ENCODE data around the gene GGT1. TPM values are rescaled to one million over a fixed set of nuclear protein-coding genes. Genes with fewer than 3 reads are reported as not detected.

GGT1 gene
- total RNA-seq, 1 experiment from 2014 or later: 0.63 TPM

DNA sequence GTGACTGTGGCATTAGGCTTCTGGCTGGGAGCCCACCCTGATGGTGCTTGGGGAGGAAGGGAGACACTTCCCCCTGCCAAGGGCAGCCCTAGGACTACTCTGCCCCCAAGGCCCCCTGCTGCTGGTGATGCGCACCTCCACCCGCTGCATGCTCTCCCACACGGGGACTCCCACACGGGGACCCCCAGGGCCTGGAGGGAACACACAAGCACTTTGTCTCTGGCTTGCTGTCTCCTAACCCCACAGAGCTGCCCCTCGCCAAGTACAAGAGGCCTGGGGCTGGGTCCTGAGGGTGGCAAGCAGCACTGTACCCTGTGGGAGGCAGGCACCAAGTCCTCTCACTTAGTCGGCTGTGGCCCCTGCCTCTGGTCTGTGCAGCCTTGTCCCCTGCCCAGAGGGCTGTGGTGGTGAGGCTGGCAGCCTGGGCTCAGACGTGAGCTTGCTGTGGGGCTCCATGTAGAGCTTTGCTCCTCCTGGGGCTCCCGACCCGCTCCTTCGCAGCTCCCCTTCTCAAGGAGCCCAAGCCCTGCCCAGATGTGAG, 18.1 kb upstream of the GGT1 start:
- CTCF ChIA-PET: interaction anchor here (0.7 kb wide), 1 partner anchor 16 kb away, joined by 3 read pairs; no protein-coding TSS in a partner anchor
- intact Hi-C loops (cut with micrococcal nuclease): no loop called here
- H3K27ac Mint-ChIP-seq (ENCODE audit: low read depth, unreplicated experiment): no peak overlapping the region
- TF ChIP-seq, protein P1, sequence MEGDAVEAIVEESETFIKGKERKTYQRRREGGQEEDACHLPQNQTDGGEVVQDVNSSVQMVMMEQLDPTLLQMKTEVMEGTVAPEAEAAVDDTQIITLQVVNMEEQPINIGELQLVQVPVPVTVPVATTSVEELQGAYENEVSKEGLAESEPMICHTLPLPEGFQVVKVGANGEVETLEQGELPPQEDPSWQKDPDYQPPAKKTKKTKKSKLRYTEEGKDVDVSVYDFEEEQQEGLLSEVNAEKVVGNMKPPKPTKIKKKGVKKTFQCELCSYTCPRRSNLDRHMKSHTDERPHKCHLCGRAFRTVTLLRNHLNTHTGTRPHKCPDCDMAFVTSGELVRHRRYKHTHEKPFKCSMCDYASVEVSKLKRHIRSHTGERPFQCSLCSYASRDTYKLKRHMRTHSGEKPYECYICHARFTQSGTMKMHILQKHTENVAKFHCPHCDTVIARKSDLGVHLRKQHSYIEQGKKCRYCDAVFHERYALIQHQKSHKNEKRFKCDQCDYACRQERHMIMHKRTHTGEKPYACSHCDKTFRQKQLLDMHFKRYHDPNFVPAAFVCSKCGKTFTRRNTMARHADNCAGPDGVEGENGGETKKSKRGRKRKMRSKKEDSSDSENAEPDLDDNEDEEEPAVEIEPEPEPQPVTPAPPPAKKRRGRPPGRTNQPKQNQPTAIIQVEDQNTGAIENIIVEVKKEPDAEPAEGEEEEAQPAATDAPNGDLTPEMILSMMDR (IDR thresholded peaks at IDR 0.05; ENCODE audit: unreplicated experiment): no peak
- POLR2A ChIA-PET: no interaction called here
- peaks cover 8% of the 10 kb centered on the region for H3K4me1 Mint-ChIP-seq (ENCODE audit: insufficient read depth, unreplicated experiment)
- no peak overlapping the region for H3K4me3 Mint-ChIP-seq (ENCODE audit: unreplicated experiment)
- no peaks in the 10 kb centered on the region for H3K36me3 Mint-ChIP-seq (ENCODE audit: insufficient read depth, unreplicated experiment)
- no peaks in the 10 kb centered on the region for H3K27me3 Mint-ChIP-seq (ENCODE audit: insufficient read depth, unreplicated experiment)
- no peaks in the 10 kb centered on the region for H3K9me3 Mint-ChIP-seq (ENCODE audit: unreplicated experiment)
- DNase-seq (ENCODE audit: unreplicated experiment): no peak
- no TSS peak for BruUV-seq (replicated peaks)

DNA sequence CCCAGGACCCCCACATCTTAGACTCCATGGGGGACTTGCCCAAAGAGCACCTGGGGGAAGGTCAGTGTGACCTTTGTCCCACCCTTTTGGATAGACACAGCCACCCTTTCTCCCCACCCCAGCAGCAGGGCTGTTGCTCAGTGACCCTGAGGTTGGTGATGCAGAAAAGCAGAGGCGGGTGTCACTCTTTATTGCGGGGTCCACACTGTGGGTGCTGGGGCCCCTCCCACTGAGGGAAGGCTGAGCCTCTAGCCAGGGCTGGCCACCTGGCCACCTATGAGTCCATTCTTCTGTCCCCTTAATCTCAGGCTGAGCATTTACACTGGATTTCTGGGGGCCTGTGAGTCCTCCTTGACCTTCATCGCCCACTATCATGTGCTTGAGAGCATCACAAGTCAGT, 17.5 kb upstream of the GGT1 start:
- H3K36me3 Mint-ChIP-seq (ENCODE audit: insufficient read depth, unreplicated experiment): no peaks in the 10 kb centered on the region
- H3K27ac Mint-ChIP-seq (ENCODE audit: low read depth, unreplicated experiment): no peak overlapping the region
- no peak for DNase-seq (ENCODE audit: unreplicated experiment)
- CTCF ChIA-PET: no interaction called here
- peaks cover 2% of the 10 kb centered on the region for H3K4me1 Mint-ChIP-seq (ENCODE audit: insufficient read depth, unreplicated experiment)
- intact Hi-C loops (cut with micrococcal nuclease): no loop called here
- BruUV-seq (replicated peaks): no TSS peak
- no peaks in the 10 kb centered on the region for H3K9me3 Mint-ChIP-seq (ENCODE audit: unreplicated experiment)
- no peak overlapping the region for H3K4me3 Mint-ChIP-seq (ENCODE audit: unreplicated experiment)
- TF ChIP-seq, protein P1 (IDR thresholded peaks at IDR 0.05; ENCODE audit: unreplicated experiment): no peak
- H3K27me3 Mint-ChIP-seq (ENCODE audit: insufficient read depth, unreplicated experiment): no peaks in the 10 kb centered on the region
- POLR2A ChIA-PET: no interaction called here

DNA sequence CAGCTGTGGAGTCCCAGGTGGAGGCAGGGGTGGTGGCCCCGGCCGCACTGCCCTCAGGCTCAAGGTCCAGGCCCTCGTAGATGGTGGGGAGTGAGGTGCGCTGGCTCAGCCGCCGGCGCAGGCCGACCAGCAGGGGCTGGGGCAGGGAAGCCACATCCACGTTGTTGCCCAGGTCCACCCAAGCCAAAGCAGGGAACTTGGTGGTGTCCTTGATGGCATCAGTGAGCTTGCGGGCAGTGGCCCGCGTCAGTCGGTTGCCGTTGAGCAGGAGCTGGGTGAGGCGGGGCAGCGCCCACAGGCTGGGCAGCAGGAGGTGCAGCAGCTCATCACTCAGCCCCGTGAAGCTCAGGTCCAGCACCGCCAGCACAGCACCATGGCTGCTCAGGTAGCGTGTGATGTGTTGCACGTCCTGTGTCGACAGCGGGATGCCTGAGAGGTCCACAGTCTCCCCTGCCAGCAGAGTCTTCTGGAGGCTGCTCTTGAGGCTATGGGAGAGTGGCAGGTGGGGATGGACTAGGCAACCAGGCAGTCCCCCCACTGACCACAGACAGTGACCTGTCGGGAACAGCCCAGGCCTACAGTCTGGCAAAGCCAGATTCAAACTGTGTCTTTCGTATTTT, 17.0 kb upstream of the GGT1 start:
- no peaks in the 10 kb centered on the region for H3K27me3 Mint-ChIP-seq (ENCODE audit: insufficient read depth, unreplicated experiment)
- BruUV-seq (replicated peaks): no TSS peak
- H3K4me3 Mint-ChIP-seq (ENCODE audit: unreplicated experiment): no peak overlapping the region
- ChIA-PET CTCF (no interaction called here), POLR2A (no interaction called here)
- intact Hi-C loops (cut with micrococcal nuclease): no loop called here
- H3K36me3 Mint-ChIP-seq (ENCODE audit: insufficient read depth, unreplicated experiment): no peaks in the 10 kb centered on the region
- no peaks in the 10 kb centered on the region for H3K9me3 Mint-ChIP-seq (ENCODE audit: unreplicated experiment)
- H3K27ac Mint-ChIP-seq (ENCODE audit: low read depth, unreplicated experiment): no peak overlapping the region
- H3K4me1 Mint-ChIP-seq (ENCODE audit: insufficient read depth, unreplicated experiment): no peaks in the 10 kb centered on the region
- DNase-seq (ENCODE audit: unreplicated experiment): no peak
- TF ChIP-seq, protein P1 (IDR thresholded peaks at IDR 0.05; ENCODE audit: unreplicated experiment): no peak

DNA sequence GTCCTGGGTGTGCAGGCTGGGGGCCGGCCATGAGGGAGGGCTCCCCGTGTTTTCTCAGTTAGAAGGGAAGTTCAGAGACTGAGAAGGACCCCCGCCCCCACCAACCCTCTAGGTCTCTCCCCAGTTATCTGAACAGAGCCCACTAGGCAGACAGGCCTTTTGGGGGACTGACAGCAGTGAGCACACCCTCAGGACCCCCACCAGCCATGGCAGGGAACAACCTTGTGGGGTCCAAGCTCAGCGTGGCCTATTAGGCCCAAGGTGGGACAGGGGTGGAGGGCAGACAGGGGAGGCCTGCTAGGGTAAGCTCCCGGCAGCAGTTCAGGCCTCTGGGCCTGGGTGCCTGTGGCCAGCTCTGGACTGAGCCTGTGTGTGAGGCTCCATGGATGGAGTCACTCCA, 15.7 kb upstream of the GGT1 start:
- Mint-ChIP-seq H3K9me3 (ENCODE audit: unreplicated experiment) (no peaks in the 10 kb centered on the region), H3K4me1 (ENCODE audit: insufficient read depth, unreplicated experiment) (no peaks in the 10 kb centered on the region), H3K27ac (ENCODE audit: low read depth, unreplicated experiment) (no peak overlapping the region), H3K27me3 (ENCODE audit: insufficient read depth, unreplicated experiment) (no peaks in the 10 kb centered on the region), H3K36me3 (ENCODE audit: insufficient read depth, unreplicated experiment) (no peaks in the 10 kb centered on the region), H3K4me3 (ENCODE audit: unreplicated experiment) (no peak overlapping the region)
- ChIA-PET CTCF (no interaction called here), POLR2A (no interaction called here)
- TF ChIP-seq, protein P1 (IDR thresholded peaks at IDR 0.05; ENCODE audit: unreplicated experiment): no peak
- intact Hi-C loops (cut with micrococcal nuclease): no loop called here
- no peak for DNase-seq (ENCODE audit: unreplicated experiment)
- no TSS peak for BruUV-seq (replicated peaks)

Data from MCF 10A (cell line).